CD4-positive, alpha-beta T cell treated with Interferon gamma for 1 hour (primary cell): Measurements from ENCODE around the gene SPDEF.

Experiments
- DNase-seq: peaks from one replicate; pipeline ENCODE4 v3.0.0-alpha.2; 2020

SPDEF gene

DNA sequence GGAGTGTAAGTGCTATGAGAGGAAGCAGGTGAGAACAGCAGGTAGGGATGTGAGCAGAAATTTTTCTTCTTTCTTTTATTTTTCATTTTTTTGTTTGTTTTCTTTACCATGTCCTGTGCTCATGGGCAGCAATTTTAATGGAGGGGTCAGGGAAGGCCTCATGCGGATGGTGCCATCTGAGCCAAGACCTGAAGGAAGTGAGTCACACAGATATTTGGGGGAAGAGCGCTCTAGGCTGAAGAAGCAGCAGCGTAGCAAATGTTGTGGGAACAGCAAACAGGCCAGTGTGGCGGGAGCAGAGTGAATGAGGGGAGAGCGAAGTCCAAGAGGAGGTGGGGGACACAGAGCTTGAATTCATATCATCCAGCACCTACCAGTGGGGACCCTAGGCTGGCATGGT, 12.7 kb downstream of the SPDEF start:
- DNase-seq = no peak

DNA sequence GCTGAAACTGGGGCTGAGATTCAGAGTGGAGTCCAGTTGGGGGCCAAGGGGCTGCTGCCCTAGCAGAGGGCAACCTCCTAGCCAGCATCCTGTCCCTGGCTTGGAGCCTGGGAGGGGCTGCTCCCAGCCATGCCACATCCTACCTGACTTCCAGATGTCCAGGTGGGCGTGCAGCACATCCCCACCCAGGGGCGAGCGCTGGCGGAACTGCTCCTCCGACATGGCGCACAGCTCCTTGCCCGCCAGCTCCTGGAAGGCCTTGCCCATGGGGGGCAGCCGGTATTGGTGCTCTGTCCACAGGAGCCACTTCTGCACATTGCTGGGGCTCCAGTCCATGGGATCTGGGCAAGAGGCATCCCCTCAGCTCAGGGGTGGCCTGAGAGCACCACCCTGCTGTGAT, 15.3 kb downstream of the SPDEF start:
- DNase-seq = no peak

DNA sequence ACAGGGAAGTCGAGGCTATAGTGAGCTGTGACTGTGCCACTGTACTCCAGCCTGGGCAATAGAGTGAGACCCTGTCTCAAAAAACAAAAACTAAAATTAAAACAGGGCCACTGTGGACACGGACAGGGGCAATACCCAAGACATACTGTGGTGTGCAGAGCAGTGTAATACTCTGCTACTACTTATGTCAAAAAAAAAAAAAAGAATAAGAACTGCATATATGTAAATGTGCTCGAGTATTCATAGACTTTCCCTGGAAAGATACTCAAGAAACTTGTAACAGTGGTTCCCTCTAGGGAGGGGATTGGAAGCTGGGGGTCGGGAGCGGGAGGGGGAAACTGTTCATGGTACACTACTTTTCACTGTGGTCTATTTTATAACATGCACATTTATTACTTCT, 15.9 kb downstream of the SPDEF start:
- DNase-seq = no peak

DNA sequence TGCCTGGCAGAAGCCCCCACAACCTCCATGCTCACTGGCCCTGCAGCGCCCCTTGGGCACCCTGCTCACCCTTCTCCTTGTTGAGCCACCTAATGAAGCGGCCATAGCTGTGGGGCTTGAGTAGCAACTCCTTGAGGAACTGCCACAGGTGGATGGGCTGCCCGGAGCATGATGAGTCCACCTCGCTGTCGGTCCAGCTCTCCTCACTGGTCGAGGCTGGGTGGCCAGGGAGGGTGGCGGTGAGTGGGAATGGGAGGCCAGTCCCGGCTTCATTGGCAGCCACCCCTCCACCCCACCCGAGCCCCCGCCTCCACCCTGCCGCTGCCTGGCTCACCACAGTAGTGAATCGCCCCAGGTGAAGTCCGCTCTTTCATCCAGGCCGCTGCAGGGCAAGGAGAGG, 16.9 kb downstream of the SPDEF start:
- DNase-seq = no peak

DNA sequence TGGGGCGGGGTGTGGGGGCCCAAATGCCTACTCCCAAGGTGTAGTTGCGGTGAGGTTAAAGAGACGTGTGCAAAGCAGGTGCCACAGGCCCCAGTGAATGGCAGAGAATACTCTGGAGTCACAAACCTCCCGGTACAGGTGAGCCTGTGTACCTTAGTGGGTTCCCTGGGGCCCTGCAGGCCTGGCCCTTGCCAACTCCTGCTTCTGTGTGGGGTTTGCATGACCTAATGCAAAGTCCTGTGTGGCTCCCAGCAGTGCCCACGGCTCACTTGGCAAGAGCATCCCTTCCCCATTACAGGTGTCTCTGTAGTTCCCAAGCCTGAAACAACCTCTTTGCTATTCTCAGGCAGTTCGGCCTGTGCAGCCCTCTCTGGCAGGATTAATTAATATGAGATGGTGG, 17.5 kb downstream of the SPDEF start:
- no peak for DNase-seq

DNA sequence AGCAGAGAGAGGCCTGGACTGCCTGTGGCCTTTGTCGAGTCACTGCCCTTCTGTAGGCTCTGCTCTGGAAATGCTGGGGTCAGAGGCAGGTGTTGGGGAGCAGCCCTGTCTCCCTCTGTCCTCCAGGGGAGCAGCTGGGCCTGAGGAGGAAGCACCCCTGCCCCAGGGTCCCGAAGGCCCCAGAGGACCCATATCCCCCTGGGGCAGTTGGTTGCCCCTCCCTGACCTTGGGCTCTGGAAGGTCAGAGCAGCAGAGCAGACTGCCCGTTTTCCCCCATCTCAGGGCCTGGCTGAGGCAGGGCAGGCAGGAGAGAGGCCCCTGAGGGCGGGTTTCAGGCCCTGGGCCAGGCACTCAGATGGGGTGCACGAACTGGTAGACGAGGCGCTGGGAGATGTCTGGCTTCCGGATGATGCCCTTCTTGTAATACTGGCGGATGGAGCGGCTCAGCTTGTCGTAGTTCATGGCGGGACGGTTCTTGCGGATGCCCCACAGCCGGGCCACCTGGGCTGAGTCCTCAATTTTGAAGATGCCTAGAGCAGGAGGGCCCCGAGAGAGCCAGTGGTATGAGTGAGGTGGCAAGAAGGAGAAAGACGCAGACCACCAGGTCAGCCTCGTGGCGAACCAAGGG, 18.1 kb downstream of the SPDEF start:
- DNase-seq = no peak

DNA sequence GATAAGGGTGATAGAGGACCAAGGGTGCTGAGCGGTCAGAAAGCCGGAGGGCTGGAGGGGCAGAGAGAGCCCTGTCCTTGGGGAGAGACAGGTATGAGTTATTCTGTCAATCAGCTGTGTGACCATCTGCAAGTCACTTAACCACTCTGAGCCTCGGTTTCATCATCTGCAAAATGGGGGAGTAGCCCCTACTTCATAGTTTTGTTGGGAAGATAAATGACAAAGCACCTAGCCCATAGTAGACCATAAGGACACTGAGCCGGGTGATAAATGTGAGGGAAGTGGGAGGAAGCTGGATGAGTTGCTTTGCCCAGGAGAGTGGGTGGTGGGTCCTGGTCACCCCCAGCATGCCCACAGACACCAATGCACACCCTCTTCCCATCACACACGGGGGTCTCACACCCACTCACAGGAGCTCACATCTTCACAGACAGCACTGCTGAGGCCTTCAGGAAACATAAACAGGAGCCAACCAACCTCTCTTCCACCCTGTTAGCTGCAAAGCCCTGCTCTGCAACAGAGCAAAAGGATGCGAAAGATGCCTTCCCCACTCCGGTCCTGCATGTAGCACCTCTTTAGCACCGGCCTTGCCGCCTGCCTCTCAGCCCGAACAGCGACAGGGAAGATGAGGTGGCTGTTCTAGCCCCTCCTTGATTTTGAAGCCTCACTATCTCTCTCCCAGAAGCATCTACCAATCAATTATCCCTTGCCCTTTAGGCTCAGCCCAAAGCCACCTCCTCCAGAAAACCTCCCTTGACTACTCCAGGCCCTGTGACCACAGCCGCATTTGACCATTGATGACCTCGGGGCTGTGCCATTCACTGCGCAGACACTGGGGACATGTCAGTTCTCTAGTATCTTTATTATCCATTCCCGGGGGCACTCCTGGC, 18.9 kb downstream of the SPDEF start:
- DNase-seq = no peak

DNA sequence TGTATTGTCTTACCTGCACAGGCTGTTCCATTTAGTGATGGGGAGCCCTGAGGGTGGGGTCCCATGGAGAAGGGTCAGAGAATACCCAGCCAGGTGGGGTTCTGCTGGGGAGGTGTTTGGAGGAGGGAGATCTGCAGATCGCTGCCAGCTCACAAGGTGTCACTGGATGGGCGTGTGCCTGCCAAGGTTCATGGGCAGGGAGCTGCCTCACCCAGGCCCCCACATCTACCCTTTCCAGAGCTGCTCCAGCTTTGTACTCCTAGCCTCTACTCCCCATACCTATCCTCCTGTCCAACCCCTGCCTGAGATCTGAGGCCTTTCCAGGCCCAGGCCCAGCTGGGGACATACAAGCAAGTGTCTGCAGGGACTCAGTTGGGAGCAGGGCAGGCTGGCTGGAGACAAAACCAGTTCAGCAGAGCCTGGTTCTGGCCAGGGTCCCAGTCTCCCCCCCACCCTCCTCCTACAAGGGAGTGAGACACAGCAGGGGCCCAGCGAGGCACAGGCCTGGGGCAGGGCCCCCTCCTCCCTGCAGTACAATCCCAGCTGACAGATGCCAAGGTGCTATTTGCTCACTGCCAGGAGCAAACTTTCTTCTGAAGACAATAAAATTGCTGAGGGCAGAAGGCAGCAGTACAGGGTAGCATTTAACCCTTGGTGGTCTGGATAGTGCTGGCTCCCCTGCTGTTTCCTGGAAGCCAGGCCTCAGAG, 19.7 kb downstream of the SPDEF start:
- DNase-seq = no peak

DNA sequence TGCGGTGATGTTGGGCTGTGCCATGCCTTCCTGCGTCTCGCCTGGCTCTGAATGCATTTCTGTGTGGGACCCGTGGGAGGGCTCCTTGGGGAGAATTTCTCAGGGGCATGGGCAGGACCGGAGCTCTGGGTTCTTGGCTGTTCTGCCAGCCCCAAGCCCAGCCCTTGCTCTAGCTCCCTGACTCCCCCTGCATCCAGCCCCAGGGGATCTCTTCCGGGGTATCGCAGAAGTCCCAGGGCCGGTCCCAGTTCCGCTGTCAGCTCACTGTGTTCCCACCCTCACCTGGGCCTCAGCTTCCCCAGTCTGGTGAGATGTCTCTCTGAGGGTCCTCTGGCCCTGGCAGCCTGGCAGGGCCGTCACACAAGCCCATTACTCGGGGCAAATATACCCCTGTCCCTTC, 20.5 kb downstream of the SPDEF start:
- DNase-seq = no peak

DNA sequence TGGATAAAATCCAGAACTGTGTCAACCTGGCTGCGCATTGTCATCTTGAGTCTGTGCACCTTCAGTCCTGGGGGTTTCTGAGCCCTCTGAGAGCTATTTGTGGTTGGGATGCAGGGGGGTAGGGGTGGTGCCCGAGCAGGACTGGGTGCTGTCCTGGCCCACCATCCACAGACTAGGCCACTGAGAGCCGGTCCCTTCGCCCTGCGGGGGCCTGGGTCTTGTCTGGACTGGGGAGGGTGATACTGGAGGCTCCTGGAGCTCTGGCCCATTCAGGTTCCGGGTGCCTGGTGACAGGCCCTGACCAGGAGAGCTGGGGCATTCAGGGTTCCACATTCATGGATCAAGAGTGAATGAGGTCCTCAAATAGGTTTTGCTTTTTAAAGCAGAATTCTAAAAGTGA, 20.9 kb downstream of the SPDEF start:
- DNase-seq = no peak

DNA sequence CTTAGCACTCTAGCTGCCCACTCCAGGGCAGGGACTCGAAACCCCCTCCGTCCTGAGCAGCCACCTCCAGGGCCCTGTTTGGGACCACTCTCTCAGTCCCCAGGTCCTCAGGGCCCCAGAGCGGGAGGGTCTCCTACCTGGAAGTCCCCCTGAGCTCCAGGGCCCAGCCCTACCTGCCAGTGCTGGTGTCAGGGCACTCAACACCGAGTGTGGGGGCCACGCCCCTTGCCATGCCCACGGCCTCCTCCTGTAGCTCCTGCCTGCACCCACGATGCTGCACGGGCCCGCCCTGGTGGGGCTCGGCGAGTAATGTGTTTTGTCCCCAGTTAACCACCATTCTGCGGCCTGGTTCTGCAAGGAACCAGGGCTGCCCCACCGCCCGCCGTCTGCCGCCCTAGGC, 21.5 kb downstream of the SPDEF start:
- no peak for DNase-seq

DNA sequence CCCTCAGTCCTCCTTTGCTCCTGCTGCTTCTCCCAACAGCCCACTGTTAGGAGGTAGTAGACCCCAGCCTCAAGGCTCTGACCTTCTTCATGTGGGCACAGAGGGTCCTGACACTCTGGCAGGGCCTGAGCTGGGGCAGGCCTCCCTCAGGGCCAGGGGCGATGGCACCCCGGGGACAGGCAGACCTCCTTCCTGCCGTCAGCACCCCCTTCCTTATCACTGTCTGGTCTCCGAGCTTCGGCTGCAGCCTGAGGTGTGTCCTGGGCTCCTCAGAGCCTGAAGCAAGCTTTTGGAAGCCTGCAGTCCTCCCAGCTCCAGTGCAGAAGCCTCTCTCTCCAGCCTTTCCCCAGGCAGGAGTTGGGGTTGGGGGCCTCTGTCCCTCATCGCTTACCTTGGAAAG, 22.0 kb downstream of the SPDEF start:
- no peak for DNase-seq

DNA sequence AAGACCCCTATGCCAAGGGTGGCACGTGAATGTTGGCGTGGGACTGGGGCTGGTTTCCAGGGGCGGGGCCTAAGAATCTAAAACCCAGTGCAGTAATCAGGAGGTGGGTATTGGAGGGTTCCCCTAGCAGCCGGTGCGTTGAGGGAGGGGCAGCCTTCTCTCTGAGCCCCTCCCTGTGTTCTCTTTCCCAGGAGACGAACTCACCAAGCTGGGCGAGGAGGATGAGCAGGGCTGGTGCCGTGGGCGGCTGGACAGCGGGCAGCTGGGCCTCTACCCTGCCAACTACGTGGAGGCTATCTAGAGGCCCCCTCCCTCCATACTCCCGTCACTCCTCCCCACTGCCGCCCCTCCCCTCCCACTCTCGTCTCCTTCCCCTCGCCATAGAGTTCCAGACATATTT, 23.9 kb downstream of the SPDEF start:
- no peak for DNase-seq

DNA sequence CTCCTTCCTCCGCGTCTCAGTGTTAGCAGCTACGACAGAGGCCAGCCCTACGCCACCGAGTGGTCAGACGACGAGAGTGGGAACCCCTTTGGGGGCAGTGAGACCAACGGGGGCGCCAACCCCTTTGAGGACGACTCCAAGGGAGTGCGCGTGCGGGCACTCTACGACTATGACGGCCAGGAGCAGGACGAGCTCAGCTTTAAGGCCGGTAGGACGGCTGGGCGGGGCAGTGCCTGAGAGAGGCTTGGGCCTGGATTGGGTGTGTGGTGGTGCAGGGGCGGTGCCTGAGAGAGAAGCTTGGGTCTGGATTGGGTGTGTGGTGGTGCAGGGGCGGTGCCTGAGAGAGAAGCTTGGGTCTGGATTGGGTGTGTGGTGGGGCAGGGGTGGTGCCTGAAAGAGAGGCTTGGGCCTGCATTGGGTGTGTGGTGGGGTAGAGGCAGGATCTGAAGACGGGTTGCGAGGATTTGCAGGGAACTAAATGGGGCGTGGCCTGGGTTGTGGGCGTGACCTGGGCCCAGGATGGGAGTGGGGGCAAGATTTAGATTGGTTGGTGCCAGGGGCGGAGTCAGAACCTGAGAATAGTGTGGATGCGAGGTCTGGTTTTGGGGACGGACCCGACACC, 24.4 kb downstream of the SPDEF start:
- DNase-seq = peak; percentile 70

DNA sequence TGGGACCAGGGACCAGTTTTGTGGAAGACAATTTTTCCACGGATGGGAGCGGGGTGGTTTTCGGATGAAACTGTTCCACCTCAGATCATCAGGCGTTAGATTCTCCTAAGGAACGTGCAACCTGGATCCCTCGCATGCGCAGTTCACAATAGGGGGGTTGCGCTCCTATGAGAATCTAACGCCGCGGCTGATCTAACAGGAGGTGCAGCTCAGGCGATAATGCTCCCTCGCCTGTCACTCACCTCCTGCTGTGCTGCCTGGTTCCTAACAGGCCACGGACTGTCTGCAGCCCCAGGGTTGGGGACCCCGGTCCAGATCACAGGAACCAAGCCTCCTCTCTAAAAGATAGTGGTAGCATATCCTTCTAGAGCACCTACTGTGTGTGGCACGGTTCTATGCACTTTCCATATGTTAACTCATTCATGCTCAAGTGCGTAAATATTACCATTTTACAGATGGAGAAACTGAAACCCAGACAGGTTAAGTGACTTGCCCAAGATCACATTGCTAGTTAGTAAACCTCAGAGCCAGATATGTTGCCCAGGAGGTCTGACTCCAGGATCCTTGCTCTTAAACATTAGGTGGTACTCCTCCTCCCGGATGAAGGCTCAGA, 25.3 kb downstream of the SPDEF start:
- no peak for DNase-seq

DNA sequence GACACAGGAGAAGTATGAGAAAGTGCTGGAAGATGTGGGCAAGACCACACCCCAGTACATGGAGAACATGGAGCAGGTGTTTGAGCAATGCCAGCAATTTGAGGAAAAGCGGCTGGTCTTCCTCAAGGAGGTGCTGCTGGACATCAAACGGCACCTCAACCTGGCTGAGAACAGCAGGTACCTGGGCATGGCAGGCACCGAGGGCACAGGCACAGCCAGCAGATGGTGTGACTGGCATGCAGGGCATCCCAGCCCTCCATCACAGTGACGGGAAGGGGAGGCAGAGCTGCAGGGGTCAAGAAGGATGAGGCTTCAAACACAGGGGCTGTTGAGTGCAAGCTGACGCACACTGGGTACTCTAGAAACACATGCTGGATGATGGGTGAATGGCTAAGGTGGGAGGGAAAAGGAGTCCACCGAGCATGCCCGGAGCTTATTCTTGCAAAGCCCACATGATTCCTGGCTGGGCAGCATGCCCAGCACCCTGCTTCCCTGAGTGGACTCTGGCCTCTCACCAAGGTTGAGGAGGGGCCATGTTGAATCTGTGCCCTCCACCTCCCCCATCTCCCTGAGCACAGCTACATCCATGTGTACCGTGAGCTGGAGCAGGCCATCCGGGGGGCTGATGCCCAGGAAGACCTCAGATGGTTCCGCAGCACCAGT, 26.3 kb downstream of the SPDEF start:
- no peak for DNase-seq

DNA sequence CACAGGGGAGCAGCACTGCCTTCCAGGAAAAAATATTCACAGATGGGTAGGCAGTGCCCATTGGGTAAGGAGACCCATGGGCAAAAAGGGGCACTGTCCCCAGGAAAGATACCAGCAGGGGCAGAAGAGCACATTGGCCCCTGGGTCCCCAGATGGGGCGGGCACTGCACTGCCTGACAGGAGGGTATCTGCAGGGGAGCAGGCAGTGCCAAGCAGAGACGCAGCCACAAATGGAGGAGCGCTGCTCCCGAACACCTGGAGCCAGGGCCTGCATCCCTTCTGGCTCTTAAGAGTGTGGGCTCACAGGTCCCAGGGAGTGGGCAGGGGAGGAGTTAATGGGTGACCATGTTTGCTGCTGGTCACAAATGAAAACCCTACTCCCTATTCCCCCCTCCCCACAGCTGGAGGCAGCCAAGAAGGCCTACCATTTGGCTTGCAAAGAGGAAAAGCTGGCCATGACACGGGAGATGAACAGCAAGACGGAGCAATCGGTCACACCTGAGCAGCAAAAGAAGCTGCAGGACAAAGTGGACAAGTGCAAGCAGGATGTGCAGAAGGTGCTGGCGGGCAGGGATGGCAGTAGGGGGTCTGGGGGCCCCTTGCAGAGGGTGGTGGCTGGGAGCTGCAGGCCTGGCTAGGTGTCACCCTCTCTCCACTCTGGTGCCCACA, 27.0 kb downstream of the SPDEF start:
- DNase-seq = no peak

DNA sequence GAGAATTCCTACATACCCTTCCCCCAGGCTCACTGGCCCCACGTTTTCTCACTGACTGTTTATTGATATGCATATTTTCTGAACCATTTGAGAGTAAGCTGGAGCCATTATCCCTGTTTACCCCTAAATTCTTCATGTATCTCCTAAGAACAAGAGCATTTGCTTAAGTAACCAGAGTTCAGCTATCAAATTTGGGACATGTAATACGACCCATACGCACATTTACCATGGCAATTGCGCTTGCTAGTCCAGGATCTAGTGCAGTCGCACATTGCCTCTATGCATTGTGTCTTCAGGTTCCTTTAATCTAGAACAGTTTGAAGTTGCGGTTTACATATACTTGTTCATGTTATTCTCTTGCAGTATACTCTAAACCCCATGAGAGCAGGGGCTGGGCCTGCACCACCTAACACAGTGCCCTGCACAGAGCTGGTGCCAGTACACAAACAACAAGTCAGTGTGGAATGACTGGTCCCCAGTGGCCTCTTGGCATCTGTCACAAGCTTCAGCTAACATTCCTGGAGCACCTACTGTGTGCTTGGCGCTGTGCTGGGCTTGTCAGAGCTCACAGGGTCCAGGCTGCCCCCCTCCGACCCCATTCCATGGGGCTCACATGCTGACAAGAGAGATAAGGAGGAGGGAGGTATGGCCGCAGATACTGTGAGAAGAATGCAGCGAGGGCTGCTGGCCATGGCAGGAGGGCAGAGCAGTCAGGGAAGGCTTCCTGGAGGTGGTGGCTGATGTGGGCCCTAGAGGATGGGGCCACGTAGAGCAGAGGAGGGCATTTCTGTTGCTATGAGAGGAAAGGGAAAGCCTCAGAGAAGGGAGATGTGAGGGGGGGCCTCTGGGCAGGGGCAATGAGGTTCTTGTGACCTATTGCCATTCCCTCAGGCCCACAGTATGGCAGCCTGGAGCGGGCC, 28.1 kb downstream of the SPDEF start:
- no peak for DNase-seq

DNA sequence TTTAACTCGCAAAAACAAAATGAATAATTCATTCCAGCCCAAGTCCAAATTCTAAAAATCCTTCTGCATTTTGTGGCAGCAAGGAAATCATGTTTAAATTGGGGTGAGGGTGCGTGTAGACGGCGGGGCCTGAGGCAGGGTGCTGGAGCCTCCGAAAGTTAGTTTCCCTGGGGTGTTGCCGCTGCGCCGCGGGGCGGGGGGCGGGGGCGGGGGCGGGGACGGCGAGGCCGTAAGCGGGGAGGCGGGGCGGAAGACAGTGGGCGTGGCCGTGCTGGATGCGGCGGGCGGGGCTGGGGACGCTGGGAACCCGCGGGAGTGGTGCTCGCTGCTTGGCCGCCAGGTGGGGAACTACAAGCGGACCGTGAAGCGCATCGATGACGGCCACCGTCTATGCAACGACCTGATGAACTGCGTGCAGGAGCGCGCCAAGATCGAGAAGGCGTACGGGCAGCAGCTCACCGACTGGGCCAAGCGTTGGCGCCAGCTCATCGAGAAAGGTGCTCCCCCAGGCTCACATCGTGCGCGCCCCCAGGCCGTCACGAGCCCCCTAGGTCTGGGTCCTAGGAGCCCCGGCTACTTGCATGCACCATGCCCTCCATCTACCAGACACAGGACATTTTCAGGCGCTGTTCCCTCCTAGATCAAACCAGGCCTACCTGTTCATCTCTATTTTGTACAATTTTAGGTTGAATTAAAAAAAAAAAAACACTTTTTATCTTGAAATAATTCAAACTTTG, 29.0 kb downstream of the SPDEF start:
- DNase-seq = peak; percentile 92
